NOMO-1 (cell line): ENCODE results near the gene TRIM37.
"Not testable (repeated sequence)": the region's sequence is repeated elsewhere in the genome, so short reads cannot be mapped to it uniquely, and the experiment has no call there.

ENCODE experiments used
- DNase-seq, 2 experiments: peaks; one replicate each; lab custom pipeline; 2025; ENCODE audit not compliant: unreplicated experiment in 2 of 2; lab: John Stamatoyannopoulos, UW

Gene TRIM37

DNA sequence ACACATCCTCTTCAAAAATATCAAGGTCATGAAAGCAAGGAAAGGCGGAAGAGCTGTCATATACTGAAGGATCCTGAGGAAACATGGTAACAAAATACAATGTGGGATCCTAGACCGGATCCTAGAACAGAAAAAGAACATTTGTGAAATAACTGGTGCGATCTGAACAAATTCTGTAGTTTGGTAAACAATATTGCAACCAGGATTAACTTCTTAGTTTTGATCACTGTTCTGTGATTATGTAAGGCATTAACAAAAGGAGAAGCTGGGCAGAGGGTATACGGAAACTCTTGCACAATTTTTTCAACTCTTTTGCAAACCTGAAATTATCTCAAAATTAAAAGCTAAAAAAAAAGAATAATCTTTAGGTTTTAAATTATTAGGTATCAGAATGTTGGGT is 109.7 kb downstream of the TRIM37 start:
- DNase-seq = peak; percentile 62 to 88

DNA sequence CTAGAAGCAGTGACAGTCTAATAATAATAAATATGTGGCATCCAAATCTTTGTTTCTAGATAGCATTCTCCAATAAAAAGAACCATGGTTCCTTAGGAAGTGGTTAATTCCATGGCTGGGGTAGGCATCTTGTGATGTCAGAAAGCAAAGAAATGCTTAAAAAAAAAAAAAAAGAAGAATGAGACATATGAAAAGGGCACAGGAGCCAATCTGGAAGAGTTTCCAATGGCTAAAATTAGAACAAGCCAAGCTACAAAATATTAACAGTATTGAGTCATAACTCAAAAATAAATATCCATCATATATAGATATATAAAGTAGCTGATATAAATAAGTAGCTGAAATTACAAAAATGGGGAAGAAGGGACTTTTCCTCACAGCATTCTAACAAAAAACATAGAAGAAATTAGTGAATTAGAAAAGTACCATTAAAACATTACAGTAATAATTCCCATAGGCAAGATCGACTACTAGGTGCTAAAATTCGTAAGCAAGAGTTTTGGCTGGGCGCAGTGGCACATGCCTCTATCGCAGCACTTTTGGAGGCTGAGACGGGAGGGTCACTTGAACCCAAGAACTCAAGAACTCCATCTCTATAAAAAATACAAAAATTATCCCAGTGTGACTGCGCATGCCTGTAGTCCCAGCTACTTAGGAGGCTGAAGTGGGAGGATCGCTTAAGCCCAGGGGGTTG is 111.3 kb downstream of the TRIM37 start:
- DNase-seq = no peak

GRCh38 chr17:58993311-58993710 is 113.4 kb downstream of the TRIM37 start:
- DNase-seq = no peak

DNA sequence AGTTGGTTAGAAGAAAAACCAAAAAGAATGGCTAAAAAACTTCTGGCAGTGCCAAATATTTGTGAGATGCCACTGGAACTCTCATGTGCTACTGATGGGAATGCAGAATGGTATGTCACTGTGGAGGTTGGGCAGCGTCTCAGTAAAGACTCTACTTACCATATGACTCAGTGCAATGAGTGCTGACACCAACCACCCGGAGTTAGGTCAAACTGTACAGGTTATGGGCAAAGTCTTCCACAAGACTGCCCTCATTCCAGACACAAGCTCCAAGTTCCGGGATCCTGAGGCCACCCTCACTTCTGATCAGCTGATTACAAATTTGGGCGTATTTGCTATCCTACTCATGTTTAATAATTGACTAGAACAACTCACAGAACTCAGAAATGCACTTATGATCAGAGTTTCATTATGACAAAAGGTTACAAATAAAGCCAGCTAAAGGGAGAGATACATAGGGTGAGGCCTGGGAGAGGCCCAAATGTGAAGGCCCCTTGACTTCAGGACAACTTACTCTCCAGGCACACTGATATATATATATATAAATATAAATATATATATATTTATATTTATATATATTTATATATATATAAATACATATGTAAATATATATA is 114.9 kb downstream of the TRIM37 start:
- no peak for DNase-seq

GRCh38 chr17:58989629-58990028 is 117.1 kb downstream of the TRIM37 start:
- DNase-seq = no peak

- no peak for DNase-seq
Measured at GRCh38 chr17:58985971-58986370, 120.7 kb downstream of the TRIM37 start.

DNA sequence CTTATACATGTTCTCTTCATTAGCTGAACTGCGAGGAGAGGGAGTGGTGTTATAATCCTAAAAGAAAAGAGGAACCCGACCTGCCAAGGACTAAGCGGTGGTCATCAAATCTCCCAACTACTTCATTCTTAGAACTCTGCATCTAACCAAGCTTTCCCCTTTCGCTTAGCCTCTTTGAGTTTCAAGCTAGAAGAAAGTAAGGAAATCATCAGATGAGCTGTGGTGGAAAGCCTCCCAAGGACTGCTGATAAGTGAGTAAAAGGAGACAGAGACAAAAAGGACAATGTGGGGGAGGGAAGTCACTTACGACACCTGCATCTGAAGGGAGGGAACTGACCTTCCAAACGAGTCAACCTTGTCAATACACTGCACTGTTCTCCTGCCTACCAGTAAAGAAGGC is 121.3 kb downstream of the TRIM37 start:
- peak; percentile 29 to 61 for DNase-seq

DNA sequence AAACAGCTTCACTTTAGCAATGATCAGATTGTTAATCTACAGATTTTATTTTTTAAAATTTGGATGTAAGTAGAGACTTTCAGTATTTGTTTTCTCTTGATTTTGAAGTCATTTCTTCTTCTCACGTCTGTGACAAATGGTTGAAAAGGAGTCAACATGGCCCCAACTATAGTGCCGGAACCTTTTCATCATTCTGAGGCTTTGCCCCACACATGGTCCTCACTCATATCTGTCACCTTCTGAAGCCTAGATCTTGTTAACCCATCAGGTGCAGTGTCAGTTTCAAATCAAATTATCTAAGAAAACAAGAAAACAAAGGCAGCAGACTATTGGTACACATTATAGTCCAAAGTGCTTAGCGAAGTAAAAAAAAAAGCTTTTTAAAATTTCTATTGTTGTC is 124.1 kb downstream of the TRIM37 start:
- no peak for DNase-seq

DNA sequence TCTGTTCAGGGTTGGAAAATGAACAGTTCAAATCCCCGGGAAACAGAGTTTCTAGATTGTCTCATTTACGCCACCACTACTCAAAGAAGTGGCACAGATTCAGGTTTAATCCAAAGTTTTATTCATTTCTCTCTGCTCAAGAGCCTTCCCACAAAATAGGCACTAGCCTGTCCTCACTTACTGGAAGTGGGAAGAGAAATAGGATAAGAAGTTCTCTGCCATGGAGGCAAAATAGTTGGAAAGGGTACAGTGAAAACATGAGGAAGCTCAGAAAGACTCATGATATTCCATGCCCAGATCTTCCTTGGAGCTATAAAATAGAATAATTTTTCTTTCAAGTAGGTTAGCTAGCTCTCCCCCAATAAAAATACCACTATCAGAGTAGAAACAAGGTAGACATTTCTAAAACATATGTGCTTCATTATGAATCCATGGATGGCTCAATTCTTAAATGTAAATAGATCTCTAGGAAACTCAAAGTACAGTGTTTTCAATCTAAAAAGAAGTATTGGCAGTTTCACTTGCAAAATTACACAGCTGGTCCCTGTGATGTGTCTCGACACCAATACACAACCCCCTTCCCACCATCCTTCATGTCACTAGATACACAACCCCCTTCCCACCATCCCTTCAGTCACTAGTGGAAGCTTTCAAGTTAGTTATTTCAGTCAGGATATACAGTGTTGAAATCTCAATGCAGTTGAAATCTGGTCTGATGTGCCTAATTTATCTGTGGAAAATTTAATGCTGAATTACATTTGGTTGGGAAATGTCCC is 125.8 kb downstream of the TRIM37 start:
- no peak for DNase-seq

- no peak for DNase-seq
Measured at GRCh38 chr17:58976541-58976940, 130.1 kb downstream of the TRIM37 start.

- DNase-seq = peak in 1 of 2 experiments; percentile 43
Measured at GRCh38 chr17:58974354-58974753, 132.3 kb downstream of the TRIM37 start.

- peak in 1 of 2 experiments; percentile 46 for DNase-seq
Measured at GRCh38 chr17:58970609-58971450, 135.8 kb downstream of the TRIM37 start.

- DNase-seq = no peak
Measured at GRCh38 chr17:58969612-58970011, 137.1 kb downstream of the TRIM37 start.

GRCh38 chr17:58969156-58969555 is 137.5 kb downstream of the TRIM37 start:
- DNase-seq = no peak

DNA sequence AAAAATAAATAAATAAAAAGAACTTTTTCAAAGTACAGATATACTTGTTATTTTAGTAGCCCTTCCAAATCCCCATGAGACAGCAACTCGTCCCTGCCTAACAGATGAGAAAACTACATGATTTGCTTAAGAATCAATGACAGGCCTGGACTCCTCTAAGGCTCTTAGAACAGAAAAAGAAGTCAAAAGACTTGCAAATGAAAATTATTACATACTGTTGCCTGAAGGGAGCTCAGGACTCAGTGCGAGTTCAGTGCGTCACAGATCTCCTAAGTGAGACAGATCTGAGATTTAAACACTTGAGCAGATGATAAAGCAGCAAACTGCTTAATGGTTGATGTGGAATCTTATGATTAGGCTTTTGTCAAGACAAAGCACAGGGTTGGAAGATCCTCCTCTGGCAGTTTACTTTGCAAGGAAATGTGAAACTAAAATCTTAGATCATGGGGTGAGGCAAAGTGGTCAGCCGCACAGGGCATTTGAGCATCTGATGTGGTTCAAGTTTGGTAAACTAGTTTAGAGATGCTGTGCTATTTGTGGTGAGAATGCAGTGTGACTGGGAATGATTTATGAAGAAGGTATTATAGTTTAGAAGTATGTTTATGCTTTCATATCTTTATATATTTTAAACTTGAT is 138.1 kb downstream of the TRIM37 start:
- DNase-seq = no peak

DNA sequence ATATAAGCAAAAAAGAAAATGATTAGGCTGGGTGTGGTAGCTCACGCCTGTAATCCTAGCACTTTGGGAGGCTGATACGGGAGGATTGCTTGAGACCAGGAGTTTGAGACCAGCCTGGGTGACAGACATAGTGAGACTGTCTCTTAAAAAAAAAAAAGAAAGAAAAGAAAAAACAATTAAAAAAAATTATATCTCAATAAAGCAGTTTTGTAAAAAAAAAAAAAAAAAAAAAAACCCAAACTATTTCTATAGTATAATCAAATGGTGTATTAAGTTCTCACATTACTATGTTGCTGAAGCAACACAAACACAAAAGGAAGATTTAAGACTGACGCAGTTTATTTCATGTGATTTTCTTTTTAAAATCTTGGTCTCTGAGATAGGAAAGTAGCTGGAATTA is 140.5 kb downstream of the TRIM37 start:
- no peak for DNase-seq

GRCh38 chr17:58965221-58965620 is 141.5 kb downstream of the TRIM37 start:
- DNase-seq = no peak

DNA sequence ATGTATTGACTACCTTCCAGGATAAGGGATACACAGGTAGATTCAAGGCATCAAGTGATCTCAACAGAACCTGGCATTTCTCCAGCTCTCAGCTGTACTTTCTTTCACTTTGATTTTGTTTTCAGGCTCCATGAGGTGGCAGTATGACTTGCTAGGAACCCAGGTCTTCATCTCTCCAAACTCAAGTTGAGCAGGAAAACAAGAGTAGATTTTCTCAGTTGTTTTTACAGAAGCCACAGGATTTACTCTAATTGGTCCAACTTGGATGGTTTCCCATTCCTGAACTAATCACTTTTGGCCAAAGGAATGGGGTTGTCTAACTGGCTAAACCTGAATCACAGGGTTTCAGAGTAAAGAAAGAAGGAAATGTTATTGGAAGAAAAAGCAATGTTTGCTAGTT is 146.6 kb downstream of the TRIM37 start:
- DNase-seq = peak in 1 of 2 experiments; percentile 12

- DNase-seq = not testable (repeated sequence)
Measured at GRCh38 chr17:58957725-58958073, 149.0 kb downstream of the TRIM37 start.

- DNase-seq = no peak
Measured at GRCh38 chr17:58956997-58957724, 149.5 kb downstream of the TRIM37 start.
